Measurements from ENCODE around the gene PTPMT1.

Gene PTPMT1

DNA sequence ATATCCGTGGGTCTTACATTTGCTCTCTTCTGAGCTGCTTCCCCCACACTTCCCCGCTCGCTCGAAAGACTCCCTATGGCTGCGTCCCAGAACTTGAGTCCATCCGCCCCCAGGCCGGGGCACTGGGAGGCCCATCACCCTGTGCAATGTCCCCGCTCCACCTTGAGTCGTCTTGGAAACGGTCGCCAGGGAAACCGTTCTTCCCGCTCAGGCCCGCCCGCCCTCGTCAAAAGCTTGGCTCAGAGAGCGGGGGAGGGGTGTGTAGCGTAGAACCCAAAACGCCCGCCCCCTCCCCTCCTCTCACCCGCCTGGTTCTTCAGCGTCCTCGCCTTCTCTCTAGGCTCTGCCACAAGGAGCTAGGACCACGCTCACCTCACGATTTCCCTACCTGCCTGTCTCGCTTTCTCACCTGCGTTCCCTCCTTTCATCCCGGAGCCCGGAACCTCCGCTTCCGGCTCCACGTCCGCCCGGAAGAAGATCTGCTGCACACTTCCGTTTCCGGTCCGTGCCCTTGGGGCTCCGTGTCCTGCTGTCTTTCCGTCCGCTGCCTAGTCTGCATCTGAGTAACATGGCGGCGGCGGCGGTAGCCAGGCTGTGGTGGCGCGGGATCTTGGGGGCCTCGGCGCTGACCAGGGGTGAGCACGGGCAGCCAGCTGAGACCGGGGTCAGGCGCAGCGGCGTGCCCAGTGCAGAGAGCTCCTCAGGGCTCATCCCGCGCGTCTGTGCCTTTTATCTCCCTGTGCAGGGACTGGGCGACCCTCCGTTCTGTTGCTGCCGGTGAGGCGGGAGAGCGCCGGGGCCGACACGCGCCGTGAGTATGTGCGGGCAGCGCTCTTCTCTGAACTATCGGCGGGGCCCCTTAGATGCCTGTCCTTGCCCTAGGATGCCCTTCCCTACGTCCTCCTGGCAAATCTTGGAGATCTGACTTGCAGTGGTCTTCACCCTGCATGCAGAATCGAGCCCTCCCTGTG is 13.4 kb downstream of the PTPMT1 start, which contains the start of the genes KBTBD4 and NDUFS3:
TSS of gene KBTBD4 (minus strand) at position 447 of the 971 bp plus-strand sequence. CDS start at position 428, 19 bp downstream.
TSS of gene NDUFS3 (plus strand) at position 551 of the 971 bp plus-strand sequence. CDS start at position 569, 18 bp downstream.
- DNase-seq (ENCODE audit: low read depth in 1 of 2, low spot score in 1 of 2): peak; percentile 85 to 89

DNA sequence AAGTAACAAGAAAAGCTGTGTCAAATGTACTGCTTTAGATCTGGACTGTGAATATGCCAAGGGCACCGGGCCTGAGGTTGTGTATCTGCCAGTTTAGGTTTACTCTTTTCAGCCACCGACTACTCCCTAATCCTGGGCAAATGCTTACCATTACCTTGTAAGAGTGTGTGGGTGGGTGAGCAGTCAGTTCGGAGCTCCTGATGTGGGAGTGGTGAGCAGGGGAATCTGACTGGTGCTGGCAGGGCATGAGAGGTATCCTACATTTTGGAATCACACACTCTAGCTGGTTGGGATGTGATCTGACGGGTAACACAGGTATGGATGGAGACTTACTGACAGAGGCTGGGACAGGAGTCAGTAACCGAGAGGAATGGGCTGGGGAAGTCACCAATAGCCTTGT is 18.4 kb downstream of the PTPMT1 start:
- no peak for DNase-seq (ENCODE audit: low read depth in 1 of 2, low spot score in 1 of 2)

DNA sequence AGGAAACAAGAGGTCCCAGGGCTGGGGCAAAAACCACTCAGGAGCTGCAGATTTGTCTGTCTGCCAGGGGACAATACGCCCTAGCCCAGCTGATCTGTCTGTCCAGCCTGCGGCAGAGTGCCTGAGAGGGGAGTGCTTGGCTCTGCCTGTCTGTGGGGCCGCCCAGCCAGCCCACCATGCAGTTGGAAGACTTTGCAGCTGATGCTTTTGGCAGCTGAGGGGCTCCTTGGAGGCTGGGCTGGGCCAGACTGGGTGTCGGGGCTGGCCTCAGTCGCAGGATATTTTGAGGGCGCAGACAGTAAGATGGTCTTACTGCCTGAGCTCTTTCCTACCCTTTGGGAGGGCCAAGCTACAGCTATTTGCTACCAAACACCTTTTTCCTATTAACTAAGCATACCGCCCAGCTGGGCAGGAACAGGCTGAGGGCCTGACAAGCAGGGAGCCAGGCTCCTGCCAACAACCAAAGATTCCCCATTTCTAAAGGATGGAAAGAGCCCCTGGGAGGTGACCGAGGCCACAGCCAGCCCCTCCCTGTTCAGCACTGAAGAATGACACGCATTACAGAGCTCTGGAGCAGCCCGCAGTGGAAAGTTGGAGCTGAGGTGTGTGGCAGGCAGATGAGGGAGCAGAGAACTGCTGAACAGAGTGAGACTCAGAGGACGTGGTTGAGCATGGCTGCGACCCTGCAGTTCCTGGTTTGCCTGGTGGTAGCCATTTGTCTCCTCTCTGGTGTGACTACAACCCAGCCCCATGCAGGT is 20.9 kb downstream of the PTPMT1 start, which contains the start of gene FAM180B:
TSS of gene FAM180B (plus strand) at position 581 of the 758 bp plus-strand sequence. CDS start at position 672, 91 bp downstream.
- DNase-seq (ENCODE audit: low read depth in 1 of 2, low spot score in 1 of 2): no peak

GRCh38 chr11:47587039-47587716 is 21.8 kb downstream of the PTPMT1 start:
- no peak for DNase-seq (ENCODE audit: low read depth in 1 of 2, low spot score in 1 of 2)

DNA sequence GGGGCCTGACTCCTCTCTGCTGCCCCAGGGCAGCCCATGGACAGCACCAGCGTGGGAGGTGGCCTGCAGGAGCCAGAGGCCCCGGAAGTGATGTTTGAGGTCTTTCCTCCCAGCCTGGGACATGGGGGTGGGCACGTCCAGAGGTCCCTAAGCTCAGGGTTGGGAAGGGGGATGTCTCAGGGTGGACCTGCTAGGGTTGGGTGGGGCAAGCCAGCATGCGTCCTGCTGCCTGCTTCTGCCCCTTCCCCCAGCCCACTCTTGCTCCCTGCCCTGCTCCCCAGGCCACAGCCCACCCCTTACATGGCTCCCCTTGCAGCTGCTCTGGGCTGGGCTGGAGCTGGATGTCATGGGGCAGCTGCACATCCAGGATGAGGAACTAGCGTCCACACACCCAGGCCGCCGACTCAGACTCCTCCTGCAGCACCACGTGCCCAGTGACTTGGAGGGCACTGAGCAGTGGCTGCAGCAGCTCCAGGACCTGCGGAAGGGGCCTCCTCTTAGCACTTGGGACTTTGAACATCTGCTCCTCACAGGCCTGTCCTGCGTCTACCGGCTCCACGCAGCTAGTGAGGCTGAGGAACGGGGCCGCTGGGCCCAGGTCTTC is 22.4 kb downstream of the PTPMT1 start:
- DNase-seq (ENCODE audit: low read depth in 1 of 2, low spot score in 1 of 2): no peak

GRCh38 chr11:47589118-47589517 is 23.7 kb downstream of the PTPMT1 start:
- DNase-seq (ENCODE audit: low read depth in 1 of 2, low spot score in 1 of 2): no peak

GRCh38 chr11:47589584-47589976 is 24.2 kb downstream of the PTPMT1 start:
- no peak for DNase-seq (ENCODE audit: low read depth in 1 of 2, low spot score in 1 of 2)

- DNase-seq (ENCODE audit: low read depth in 1 of 2, low spot score in 1 of 2): no peak
These were observed 24.8 kb downstream of the PTPMT1 start for GRCh38 chr11:47589977-47590861.

DNA sequence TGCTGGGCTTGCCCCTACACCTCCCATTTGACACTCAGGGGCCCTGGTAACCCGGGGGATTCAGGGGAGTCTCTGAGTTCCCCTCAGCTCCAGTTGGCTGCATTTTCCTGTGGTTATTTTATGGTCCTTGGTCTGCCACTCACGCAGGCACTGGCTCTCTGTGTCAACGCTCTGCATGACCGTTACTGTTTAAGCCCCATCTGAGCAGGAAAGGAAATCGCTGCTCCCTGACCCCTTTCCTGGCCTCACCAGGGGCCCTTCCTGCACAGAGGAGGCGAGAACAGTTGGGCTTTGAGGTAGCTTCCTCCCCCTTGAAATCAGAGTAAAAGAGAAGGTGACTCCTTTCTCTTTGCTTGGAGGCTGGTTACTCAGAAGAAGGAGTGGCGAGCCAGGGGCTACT is 26.4 kb downstream of the PTPMT1 start:
- DNase-seq (ENCODE audit: low read depth in 1 of 2, low spot score in 1 of 2): no peak

DNA sequence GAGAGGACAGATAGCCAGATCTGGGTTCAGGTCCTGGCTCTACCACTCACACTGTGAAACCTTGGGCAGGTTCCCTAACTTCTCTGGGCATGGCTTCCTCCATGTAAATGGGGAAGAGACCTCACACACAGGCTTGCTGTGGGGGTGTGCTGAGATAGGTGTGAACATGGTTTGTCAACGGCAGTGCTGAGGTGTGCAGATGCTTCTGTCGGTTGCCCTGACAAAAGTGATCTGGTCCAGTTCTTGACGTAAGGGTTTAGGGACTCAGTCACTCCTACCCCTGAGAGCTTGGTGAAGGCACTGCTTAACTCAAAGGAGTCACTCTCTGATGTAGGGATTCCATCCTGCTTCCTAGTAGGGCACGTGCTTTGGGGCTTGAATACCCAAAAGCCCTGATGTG is 26.9 kb downstream of the PTPMT1 start:
- DNase-seq (ENCODE audit: low read depth in 1 of 2, low spot score in 1 of 2): no peak

GRCh38 chr11:47592970-47593369 is 27.6 kb downstream of the PTPMT1 start:
- no peak for DNase-seq (ENCODE audit: low read depth in 1 of 2, low spot score in 1 of 2)

- no peak for DNase-seq (ENCODE audit: low read depth in 1 of 2, low spot score in 1 of 2)
These were observed 28.1 kb downstream of the PTPMT1 start for GRCh38 chr11:47593492-47593933.

- no peak for DNase-seq (ENCODE audit: low read depth in 1 of 2, low spot score in 1 of 2)
These were observed 28.8 kb downstream of the PTPMT1 start, which contains the start of gene C1QTNF4 for GRCh38 chr11:47593934-47594855. Gene C1QTNF4, minus strand, starts transcription at chr11:47594411. Its CDS starts 3,601 bp downstream, at chr11:47590810.

DNA sequence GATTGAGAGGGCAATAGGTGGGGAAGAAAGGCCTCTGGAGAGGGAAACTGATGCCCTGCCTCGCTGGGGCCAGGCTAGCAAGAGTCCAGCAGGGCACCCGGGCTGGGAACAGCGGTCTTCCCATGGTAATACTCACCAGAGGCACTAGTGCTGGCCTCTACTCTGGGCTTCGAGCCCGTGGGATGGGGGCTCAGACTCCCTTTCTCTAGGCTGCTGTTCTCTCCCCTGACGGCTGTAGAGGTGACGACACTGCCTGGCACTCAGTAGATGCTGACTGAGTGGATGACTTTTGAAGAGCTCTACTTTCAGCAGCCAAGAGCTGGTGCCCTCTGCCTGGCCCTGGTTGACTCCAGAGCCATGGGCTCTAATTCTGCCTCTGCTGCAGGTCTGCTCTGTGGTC is 29.6 kb downstream of the PTPMT1 start:
- no peak for DNase-seq (ENCODE audit: low read depth in 1 of 2, low spot score in 1 of 2)

DNA sequence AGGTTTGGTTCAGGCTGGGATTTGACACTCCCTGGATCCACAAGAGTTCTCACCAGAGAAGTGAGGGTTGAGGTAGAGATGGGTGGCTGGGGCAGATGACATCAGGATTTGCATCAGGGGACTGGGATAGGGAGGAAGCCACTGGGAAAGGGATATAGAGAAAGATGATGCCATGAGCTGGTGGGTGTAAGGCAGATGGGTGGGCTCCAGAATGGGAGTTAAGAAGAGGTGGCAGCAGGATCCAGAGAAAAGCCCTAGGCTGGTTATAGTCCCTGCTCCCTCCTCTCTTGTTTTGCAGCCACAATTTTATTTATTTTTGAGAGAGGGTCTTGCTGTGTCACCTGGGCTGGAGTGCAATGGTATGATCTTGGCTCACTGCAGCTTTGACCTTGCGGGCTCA is 30.6 kb downstream of the PTPMT1 start:
- DNase-seq (ENCODE audit: low read depth in 1 of 2, low spot score in 1 of 2): no peak

DNA sequence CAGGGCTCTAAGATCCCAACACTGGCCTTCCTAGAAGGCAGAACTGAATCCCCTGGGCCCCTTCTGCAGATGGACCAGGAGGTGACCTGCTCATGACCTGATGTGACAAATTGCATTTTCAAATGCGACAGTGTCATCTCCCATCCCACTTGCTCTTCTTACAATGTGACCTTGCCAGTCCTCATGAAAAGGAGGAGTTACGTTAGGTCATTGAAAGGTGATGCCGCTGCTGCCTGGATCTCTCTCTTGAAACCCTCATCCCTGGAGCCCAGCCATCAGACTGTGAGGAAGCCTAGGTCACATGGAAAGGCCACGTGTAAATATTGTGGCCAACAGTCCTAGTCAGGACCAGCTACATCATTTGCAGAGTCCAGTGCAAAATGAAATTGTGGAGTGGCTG is 34.5 kb downstream of the PTPMT1 start:
- no peak for DNase-seq (ENCODE audit: low read depth in 1 of 2, low spot score in 1 of 2)

DNA sequence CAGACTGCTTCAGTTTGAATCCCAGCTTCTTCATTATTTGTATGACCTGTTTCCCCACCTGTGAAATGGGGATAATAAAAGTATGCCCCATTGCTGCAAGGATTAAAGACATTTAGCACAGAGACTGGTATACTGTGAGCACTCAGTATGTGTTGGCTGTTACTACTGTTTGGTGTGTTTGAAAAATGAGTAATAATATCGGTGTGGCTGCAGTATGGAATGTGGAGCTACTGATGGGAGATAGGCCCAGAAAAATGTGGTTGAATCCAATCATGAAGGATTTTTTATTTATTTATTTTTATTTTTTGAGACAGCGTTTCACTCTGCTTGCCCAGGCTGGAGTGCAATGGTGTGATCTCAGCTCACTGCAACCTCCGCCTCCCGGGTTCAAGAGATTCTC is 37.9 kb downstream of the PTPMT1 start:
- no peak for DNase-seq (ENCODE audit: low read depth in 1 of 2, low spot score in 1 of 2)

GRCh38 chr11:47605921-47606320 is 40.5 kb downstream of the PTPMT1 start:
- no peak for DNase-seq (ENCODE audit: low read depth in 1 of 2, low spot score in 1 of 2)

All from activated CD4-positive, alpha-beta T cell treated with anti-CD3 and anti-CD28 coated beads, Interleukin-2, amount 50 U/mL, for 24 hours (primary cell).